ENCODE results near the gene RHOXF2B.

- TF ChIP-seq CTCF (IDR thresholded peaks at IDR 0.05) (no peak), CBX8 (IDR thresholded peaks at IDR 0.05) (no peak), ESRRA (IDR thresholded peaks at IDR 0.05; ENCODE audit: borderline replicate concordance, low read length) (no peak), BCL3 (IDR thresholded peaks at IDR 0.05) (no peak), NR3C1 (IDR thresholded peaks at IDR 0.05) (no peak), ZNF302 (CRISPR knock-in tag; IDR thresholded peaks at IDR 0.05) (no peak), POLR2A (IDR thresholded peaks at IDR 0.05; ENCODE audit: low read length) (no peak), EP300 (IDR thresholded peaks at IDR 0.05) (no peak), CHD4 (IDR thresholded peaks at IDR 0.05; ENCODE audit: borderline replicate concordance) (no peak)
Measured at GRCh38 chrX:120023259-120023658, 54.2 kb downstream of the RHOXF2B start.
